Measurements from ENCODE around the gene CC2D1A. TPM values are rescaled to one million over a fixed set of nuclear protein-coding genes. Genes with fewer than 3 reads are reported as not detected.

The CC2D1A gene
- total RNA-seq, 6 donors from 2014 or later, result 30.4 to 95.3 (median 35.3) TPM

- WGBS, 2 donors, result 93% methylated on average over 12 of the region's 12 CpGs
- H3K4me3 ChIP-seq, result no peak overlapping the region
- H3K36me3 ChIP-seq, result peaks cover 3 to 31% (median 18%) of the 10 kb centered on the region in 4 donors
- ATAC-seq (ENCODE audit: low FRiP score in 2 of 2) (no peak), DNase-seq (peak in 1 of 2 donors; percentile 43)
- no peaks in the 10 kb centered on the region for H3K27me3 ChIP-seq
- no peak for TF ChIP-seq POLR2AphosphoS5 (IDR thresholded peaks at IDR 0.05)
- no peak overlapping the region for H3K27ac ChIP-seq
- H3K4me1 ChIP-seq, result peaks cover 12 to 23% (median 17%) of the 10 kb centered on the region in 4 donors
- H3K9me3 ChIP-seq, result no peaks in the 10 kb centered on the region
Observed at GRCh38 chr19:13976446-13976845, 70.4 kb downstream of the CC2D1A start.

DNA sequence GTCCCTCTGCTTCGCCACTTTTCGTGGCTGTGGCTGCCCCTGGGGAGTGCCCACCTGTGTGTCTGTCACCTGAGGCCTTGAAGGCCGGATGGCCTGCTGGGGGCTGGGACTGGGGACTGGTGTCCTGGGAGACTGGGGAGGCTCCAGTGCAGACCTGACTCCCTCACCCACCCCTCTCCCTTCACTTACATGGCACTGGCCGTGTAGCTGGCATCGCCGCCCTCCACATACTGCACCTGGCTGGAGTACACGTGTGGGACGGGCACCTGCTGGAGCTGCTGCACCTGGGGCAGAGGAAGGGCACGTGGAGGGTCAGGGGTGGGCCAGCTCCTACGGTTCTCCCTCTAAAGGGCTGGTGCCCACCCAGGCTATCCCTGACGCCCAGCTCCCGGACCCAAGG lies 71.8 kb downstream of the CC2D1A start:
- Histone ChIP-seq H3K36me3 (peaks cover under 1 to 37% (median 18%) of the 10 kb centered on the region in 4 donors), H3K4me1 (peaks cover 12 to 23% (median 17%) of the 10 kb centered on the region in 4 donors), H3K9me3 (no peaks in the 10 kb centered on the region), H3K27me3 (no peaks in the 10 kb centered on the region), H3K4me3 (no peak overlapping the region), H3K27ac (peak overlapping the region; percentile 66 to 85 (median 82))
- ATAC-seq (ENCODE audit: low FRiP score in 2 of 2) (no peak), DNase-seq (no peak)
- 77% methylated on average over 6 of the region's 12 CpGs; no CpG with 5 or more reads in 1 of the 2 donors for WGBS, 2 donors
- TF ChIP-seq CTCF (IDR thresholded peaks at IDR 0.05), result no peak
- TF ChIP-seq EP300 (IDR thresholded peaks at IDR 0.05), result no peak
- no peak for TF ChIP-seq POLR2AphosphoS5 (IDR thresholded peaks at IDR 0.05)
- TF ChIP-seq POLR2A (IDR thresholded peaks at IDR 0.05), result no peak

GRCh38 chr19:13978351-13979243 lies 72.6 kb downstream of the CC2D1A start:
- TF ChIP-seq POLR2A (IDR thresholded peaks at IDR 0.05), result peak in 1 of 4 donors; percentile 44
- TF ChIP-seq EP300 (IDR thresholded peaks at IDR 0.05), result no peak
- TF ChIP-seq POLR2AphosphoS5 (IDR thresholded peaks at IDR 0.05), result peak in 1 of 2 donors; percentile 38
- TF ChIP-seq CTCF (IDR thresholded peaks at IDR 0.05), result peak in 1 of 6 experiments; percentile 27
- no peaks in the 10 kb centered on the region for H3K27me3 ChIP-seq
- H3K4me3 ChIP-seq, result peak overlapping the region; percentile 14 to 63 (median 52)
- peaks cover 12 to 23% (median 17%) of the 10 kb centered on the region in 4 donors for H3K4me1 ChIP-seq
- 17 to 24% methylated on average over 6 to 46 of the region's 74 CpGs for WGBS, 2 donors
- peaks cover 0 to 34% (median 16%) of the 10 kb centered on the region in 4 donors for H3K36me3 ChIP-seq
- no peaks in the 10 kb centered on the region for H3K9me3 ChIP-seq
- H3K27ac ChIP-seq, result peak overlapping the region; percentile 66 to 85 (median 82)
- peak; percentile 85 to 90 for DNase-seq
- ATAC-seq (ENCODE audit: low FRiP score in 2 of 2), result peak; percentile 75 to 83

GRCh38 chr19:13979244-13979615 lies 73.2 kb downstream of the CC2D1A start:
- ATAC-seq (ENCODE audit: low FRiP score in 2 of 2), result peak; percentile 6
- 47% methylated on average over 3 of the region's 12 CpGs; no CpG with 5 or more reads in 1 of the 2 donors for WGBS, 2 donors
- Histone ChIP-seq H3K27ac (peak overlapping the region; percentile 66 to 85 (median 82)), H3K4me3 (peak overlapping the region in 3 of 4 donors; percentile 50 to 63 (median 53)), H3K27me3 (no peaks in the 10 kb centered on the region), H3K4me1 (peaks cover 12 to 23% (median 17%) of the 10 kb centered on the region in 4 donors), H3K9me3 (no peaks in the 10 kb centered on the region), H3K36me3 (peaks cover 0 to 34% (median 13%) of the 10 kb centered on the region in 4 donors)
- no peak for TF ChIP-seq POLR2AphosphoS5 (IDR thresholded peaks at IDR 0.05)
- no peak for TF ChIP-seq POLR2A (IDR thresholded peaks at IDR 0.05)
- TF ChIP-seq CTCF (IDR thresholded peaks at IDR 0.05), result no peak
- TF ChIP-seq EP300 (IDR thresholded peaks at IDR 0.05), result no peak
- DNase-seq, result peak in 1 of 2 donors; percentile 77

GRCh38 chr19:13979686-13980085 lies 73.7 kb downstream of the CC2D1A start:
- peak overlapping the region in 2 of 4 donors; percentile 80 to 85 for H3K27ac ChIP-seq
- no peaks in the 10 kb centered on the region for H3K9me3 ChIP-seq

More at GRCh38 chr19:13979686-13980085, 73.7 kb downstream of the CC2D1A start:
- TF ChIP-seq POLR2AphosphoS5 (IDR thresholded peaks at IDR 0.05) (no peak), POLR2A (IDR thresholded peaks at IDR 0.05) (no peak), EP300 (IDR thresholded peaks at IDR 0.05) (no peak), CTCF (IDR thresholded peaks at IDR 0.05) (no peak)
- 78 to 90% methylated on average over 12 of the region's 12 CpGs for WGBS, 2 donors
- H3K4me3 ChIP-seq, result peak overlapping the region in 1 of 4 donors; percentile 50
- no peak for DNase-seq
- peaks cover 12 to 24% (median 20%) of the 10 kb centered on the region in 4 donors for H3K4me1 ChIP-seq
- ATAC-seq (ENCODE audit: low FRiP score in 2 of 2), result no peak
- H3K27me3 ChIP-seq, result no peaks in the 10 kb centered on the region
- peaks cover 0 to 34% (median 12%) of the 10 kb centered on the region in 4 donors for H3K36me3 ChIP-seq

All from upper lobe of left lung (tissue), 6 donors.